GM18519 (cell line): Measurements from ENCODE around the gene NEK2.

Experiments
- ATAC-seq: cut with Tn5 transposase; IDR thresholded peaks from one replicate; pipeline ENCODE4 v1.9.1; 2021; ENCODE audit warnings: mild to moderate bottlenecking, moderate library complexity; ENCODE audit not compliant: unreplicated experiment, low FRiP score

Gene NEK2

DNA sequence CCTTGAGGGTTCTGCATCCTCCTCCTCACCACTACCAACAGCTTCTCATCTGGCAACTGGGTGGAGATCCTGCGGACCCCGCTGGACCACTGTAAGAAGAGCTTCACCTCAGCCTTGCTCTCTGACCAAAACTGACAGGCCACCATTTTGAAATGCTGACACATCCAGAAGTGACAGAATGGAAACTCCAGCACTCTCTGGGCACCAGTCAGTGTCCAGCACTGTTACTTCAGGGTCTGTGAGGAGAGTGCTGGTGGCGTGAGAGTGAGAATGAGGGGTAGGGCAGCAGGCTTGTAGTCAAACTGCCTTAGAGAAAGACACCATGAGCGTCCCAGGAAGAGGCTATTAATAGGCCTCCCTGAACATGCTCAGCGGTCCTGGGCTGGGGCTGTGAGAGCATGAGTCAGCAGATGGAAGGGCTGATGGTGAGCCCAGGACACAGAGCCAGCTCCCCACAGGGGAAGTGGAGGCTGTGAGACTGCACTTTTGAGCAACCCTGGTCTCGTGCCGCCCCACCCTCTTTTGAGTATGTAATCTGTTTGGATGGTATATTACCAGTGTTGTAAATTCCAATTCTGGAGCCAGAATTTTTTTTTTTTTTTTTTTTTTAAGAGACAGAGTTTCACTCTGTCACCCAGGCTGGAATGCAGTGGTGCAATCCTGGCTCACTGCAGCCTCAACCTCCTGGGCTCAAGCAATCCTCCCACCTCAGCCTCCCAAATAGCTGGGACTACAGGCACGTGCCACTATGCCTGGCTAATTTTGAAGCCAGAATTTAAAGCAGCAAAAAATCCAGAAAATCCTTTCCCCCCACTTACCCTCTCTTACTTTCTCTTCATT, 62.1 kb downstream of the NEK2 start:
- no peak for ATAC-seq

DNA sequence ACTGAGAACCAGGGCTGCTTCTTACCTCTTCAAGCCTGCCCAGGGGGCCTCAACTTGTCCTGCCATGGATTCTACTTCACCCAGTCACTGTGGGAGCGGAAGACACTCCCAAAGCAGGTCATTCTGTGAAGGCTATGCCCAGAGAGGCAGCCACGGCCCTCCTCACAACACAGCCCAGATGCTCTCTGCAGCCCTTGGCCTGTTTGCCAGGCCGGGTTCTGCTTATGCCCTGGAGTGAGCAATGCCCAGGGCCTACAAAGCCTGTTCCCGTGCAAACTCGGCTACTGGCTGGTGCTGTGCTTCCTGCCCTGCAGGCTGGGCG, 62.7 kb downstream of the NEK2 start:
- ATAC-seq = no peak
